CD4-positive, alpha-beta T cell (primary cell): ENCODE data around the gene GPR3. TPM values are rescaled to one million over a fixed set of nuclear protein-coding genes. Genes with fewer than 3 reads are reported as not detected.
"Not testable (repeated sequence)": the region's sequence is repeated elsewhere in the genome, so short reads cannot be mapped to it uniquely, and the experiment has no call there.

Experiments used
- ATAC-seq: fragments of 200-7000 bp; cut with Tn5 transposase; one replicate; pipeline ENCODE4 v1.10.0; 2022; ENCODE audit warnings: mild to moderate bottlenecking; ENCODE audit not compliant: poor library complexity
- CTCF ChIA-PET: fragments of 350-600 bp; sonication (Branson Sonifier 250); formaldehyde crosslinking; loops from one replicate; lab custom pipeline; 2021; ENCODE audit warnings: antibody characterized with exemption, inconsistent platforms; lab: Charles Lee
- POLR2A ChIA-PET: fragments of 350-600 bp; sonication (Branson Sonifier 250); formaldehyde crosslinking; loops from one replicate; lab custom pipeline; 2021; ENCODE audit warnings: antibody characterized with exemption, inconsistent platforms; lab: Charles Lee
- DNase-seq, 14 experiments: peaks; one replicate each; pipeline ENCODE4 v3.0.0-alpha.2; 2013 to 2020; ENCODE audit warnings: mixed read lengths in 2 of 14
- H3K27ac ChIP-seq, 2 donors: one replicate each; pipeline versions ENCODE4 v1.5.1 to v1.7.0; 2013; ENCODE audit warnings: low read length in 2 of 2, low read depth in 1 of 2, mild to moderate bottlenecking in 1 of 2
- H3K27me3 ChIP-seq, 2 experiments: 1 replicate in 1 of 2; 2 replicates in 1 of 2; pipeline versions ENCODE4 v1.6.1 to v1.7.0; 2013; ENCODE audit warnings: low read length in 2 of 2, control low read depth in 1 of 2, mild to moderate bottlenecking in 1 of 2, moderate library complexity in 1 of 2; ENCODE audit not compliant: insufficient read depth in 2 of 2, control insufficient read depth in 1 of 2
- H3K36me3 ChIP-seq: one replicate; pipeline ENCODE4 v1.6.1; 2013; ENCODE audit warnings: low read length, control low read depth; ENCODE audit not compliant: insufficient read depth
- H3K4me1 ChIP-seq: one replicate; pipeline ENCODE4 v1.6.1; 2013; ENCODE audit warnings: low read length, control low read depth; ENCODE audit not compliant: insufficient read depth
- H3K4me3 ChIP-seq: one replicate; pipeline ENCODE4 v1.5.1; 2013; ENCODE audit warnings: mild to moderate bottlenecking, low read length, moderate library complexity
- H3K9me3 ChIP-seq, 2 experiments: 1 replicate in 1 of 2; 2 replicates in 1 of 2; pipeline versions ENCODE4 v1.6.1 to v1.7.0; 2013; ENCODE audit warnings: low read length in 2 of 2, mild to moderate bottlenecking in 2 of 2, control low read depth in 1 of 2, moderate library complexity in 1 of 2; ENCODE audit not compliant: control insufficient read depth in 1 of 2, insufficient read depth in 1 of 2
- H3K27ac Mint-ChIP-seq: one replicate; pipeline ENCODE4 v1.8.0; 2020; ENCODE audit warnings: mixed read lengths
- H3K27me3 Mint-ChIP-seq: one replicate; pipeline ENCODE4 v1.8.0; 2021; ENCODE audit warnings: mixed read lengths
- H3K36me3 Mint-ChIP-seq: one replicate; pipeline ENCODE4 v1.8.0; 2021; ENCODE audit warnings: low read depth, mixed read lengths
- H3K4me1 Mint-ChIP-seq: one replicate; pipeline ENCODE4 v1.8.0; 2021; ENCODE audit warnings: low read depth, mixed read lengths
- H3K4me3 Mint-ChIP-seq: one replicate; pipeline ENCODE4 v1.8.0; 2020; ENCODE audit warnings: mild to moderate bottlenecking, mixed read lengths
- H3K9me3 Mint-ChIP-seq: one replicate; pipeline ENCODE4 v1.8.0; 2020; ENCODE audit warnings: mixed read lengths
- CTCF ChIP-seq: fragments of 200-600 bp; IDR thresholded peaks from one replicate; pipeline ENCODE4 v1.8.0; 2022; ENCODE audit warnings: antibody characterized with exemption, mild to moderate bottlenecking
- intact Hi-C, 2 experiments: fragments of 100-400 bp; cut with DNase I in 1 of 2; cut with micrococcal nuclease in 1 of 2; formaldehyde crosslinking; loops; one replicate each; pipeline versions ENCODE4 v1.15.1 to v1.9.0; 2023 to 2025; cut with DNase I, micrococcal nuclease
- total RNA-seq, 174 experiments: library from RNA in 2 of 174; stranded (reverse) in 2 of 174; gene quantifications; one replicate each; pipeline ENCODE4 v1.2.3 and lab custom pipeline; 2021 to 2026

GPR3 gene
- total RNA-seq, 2 experiments from 2014 or later, result 0.14 to 0.19 TPM

GRCh38 chr1:27381969-27382762 lies 10.3 kb upstream of the GPR3 start:
- Histone ChIP-seq H3K27me3 (no peaks in the 10 kb centered on the region), H3K4me3 (no peak overlapping the region), H3K36me3 (no peaks in the 10 kb centered on the region), H3K9me3 (no peaks in the 10 kb centered on the region), H3K27ac (no peak overlapping the region), H3K4me1 (peaks cover 5% of the 10 kb centered on the region)
- no peak for ATAC-seq
- TF ChIP-seq CTCF, result no peak
- ChIA-PET CTCF (interaction anchor here (0.7 to 1.8 kb wide), 3 partner anchors 16 to 86 kb away, joined by 3 to 6 read pairs (median 4); partner anchors contain the start of gene MAP3K6), POLR2A (interaction anchor here (1.8 kb wide), 1 partner anchor 17 kb away, joined by 4 read pairs; no protein-coding TSS in a partner anchor)
- intact Hi-C loops, result no loop called here
- Mint-ChIP-seq H3K4me3 (no peak overlapping the region), H3K4me1 (no peaks in the 10 kb centered on the region), H3K27me3 (peaks cover 10% of the 10 kb centered on the region), H3K9me3 (no peaks in the 10 kb centered on the region), H3K27ac (no peak overlapping the region), H3K36me3 (no peaks in the 10 kb centered on the region)
- no peak for DNase-seq

- no peaks in the 10 kb centered on the region for H3K9me3 Mint-ChIP-seq
- CTCF ChIA-PET, result interaction anchor here (1.6 to 1.8 kb wide), 2 partner anchors 26 to 87 kb away, joined by 4 to 6 read pairs; no protein-coding TSS in a partner anchor
- TF ChIP-seq CTCF, result no peak
- ATAC-seq (peak; percentile 90), DNase-seq (peak in 11 of 14 experiments; percentile 42 to 70 (median 48))
- Histone ChIP-seq H3K27me3 (no peaks in the 10 kb centered on the region), H3K27ac (no peak within 1 kb of the TSS), H3K4me3 (no peak within 1 kb of the TSS), H3K36me3 (no peaks in the 10 kb centered on the region), H3K9me3 (no peaks in the 10 kb centered on the region), H3K4me1 (peaks cover 5% of the 10 kb centered on the region)
- peaks cover 10% of the 10 kb centered on the region for H3K27me3 Mint-ChIP-seq
- POLR2A ChIA-PET, result interaction anchor here (0.6 to 1.8 kb wide), 2 partner anchors 17 to 401 kb away, joined by 4 to 5 read pairs; no protein-coding TSS in a partner anchor
- no peaks in the 10 kb centered on the region for H3K4me1 Mint-ChIP-seq
- intact Hi-C loops, result no loop called here
- H3K36me3 Mint-ChIP-seq, result no peaks in the 10 kb centered on the region
- no peak within 1 kb of the TSS for H3K4me3 Mint-ChIP-seq
- no peak within 1 kb of the TSS for H3K27ac Mint-ChIP-seq
Measured at GRCh38 chr1:27383039-27383605, 9.3 kb upstream of the GPR3 start, which contains the start of gene CD164L2. TSS of gene CD164L2 (minus strand) at chr1:27383333. CDS start at chr1:27383239, 94 bp downstream.

- Mint-ChIP-seq H3K27me3 (peaks cover 12% of the 10 kb centered on the region), H3K4me1 (peaks cover 3% of the 10 kb centered on the region), H3K36me3 (no peaks in the 10 kb centered on the region), H3K27ac (no peak overlapping the region), H3K9me3 (no peaks in the 10 kb centered on the region), H3K4me3 (no peak overlapping the region)
- Histone ChIP-seq H3K36me3 (no peaks in the 10 kb centered on the region), H3K27me3 (no peaks in the 10 kb centered on the region), H3K9me3 (no peaks in the 10 kb centered on the region), H3K27ac (no peak overlapping the region), H3K4me1 (peaks cover 10% of the 10 kb centered on the region), H3K4me3 (no peak overlapping the region)
- ChIA-PET POLR2A (no interaction called here), CTCF (interaction anchor here (1.8 to 2.0 kb wide), 2 partner anchors 26 to 51 kb away, joined by 4 to 6 read pairs; no protein-coding TSS in a partner anchor)
- ATAC-seq, result no peak
- TF ChIP-seq CTCF, result no peak
- no peak for DNase-seq
- intact Hi-C loops, result no loop called here
Measured at GRCh38 chr1:27383661-27384060, 8.8 kb upstream of the GPR3 start.

GRCh38 chr1:27384797-27385196 lies 7.6 kb upstream of the GPR3 start:
- ATAC-seq, H3K4me3 ChIP-seq, H3K27ac Mint-ChIP-seq, H3K9me3 Mint-ChIP-seq, intact Hi-C loops, H3K36me3 ChIP-seq, H3K27me3 ChIP-seq, DNase-seq, H3K4me3 Mint-ChIP-seq, H3K9me3 ChIP-seq, H3K27ac ChIP-seq, H3K36me3 Mint-ChIP-seq, H3K4me1 Mint-ChIP-seq: not testable (repeated sequence)
- peaks cover 12% of the 10 kb centered on the region for H3K4me1 ChIP-seq
- peaks cover 13% of the 10 kb centered on the region for H3K27me3 Mint-ChIP-seq
- ChIA-PET POLR2A (interaction anchor here (0.7 kb wide), 1 partner anchor 19 kb away, joined by 3 read pairs; no protein-coding TSS in a partner anchor), CTCF (interaction anchor here (1.0 to 2.0 kb wide), 2 partner anchors 27 to 52 kb away, joined by 3 to 4 read pairs; no protein-coding TSS in a partner anchor)
